ENCODE measurements around the gene LMNA. TPM values are rescaled to one million over a fixed set of nuclear protein-coding genes. Genes with fewer than 3 reads are reported as not detected.
"Not testable (repeated sequence)": the region's sequence is repeated elsewhere in the genome, so short reads cannot be mapped to it uniquely, and the experiment has no call there.

LMNA gene
- total RNA-seq, 2 experiments from 2014 or later: 6.5 to 14.3 TPM

DNA sequence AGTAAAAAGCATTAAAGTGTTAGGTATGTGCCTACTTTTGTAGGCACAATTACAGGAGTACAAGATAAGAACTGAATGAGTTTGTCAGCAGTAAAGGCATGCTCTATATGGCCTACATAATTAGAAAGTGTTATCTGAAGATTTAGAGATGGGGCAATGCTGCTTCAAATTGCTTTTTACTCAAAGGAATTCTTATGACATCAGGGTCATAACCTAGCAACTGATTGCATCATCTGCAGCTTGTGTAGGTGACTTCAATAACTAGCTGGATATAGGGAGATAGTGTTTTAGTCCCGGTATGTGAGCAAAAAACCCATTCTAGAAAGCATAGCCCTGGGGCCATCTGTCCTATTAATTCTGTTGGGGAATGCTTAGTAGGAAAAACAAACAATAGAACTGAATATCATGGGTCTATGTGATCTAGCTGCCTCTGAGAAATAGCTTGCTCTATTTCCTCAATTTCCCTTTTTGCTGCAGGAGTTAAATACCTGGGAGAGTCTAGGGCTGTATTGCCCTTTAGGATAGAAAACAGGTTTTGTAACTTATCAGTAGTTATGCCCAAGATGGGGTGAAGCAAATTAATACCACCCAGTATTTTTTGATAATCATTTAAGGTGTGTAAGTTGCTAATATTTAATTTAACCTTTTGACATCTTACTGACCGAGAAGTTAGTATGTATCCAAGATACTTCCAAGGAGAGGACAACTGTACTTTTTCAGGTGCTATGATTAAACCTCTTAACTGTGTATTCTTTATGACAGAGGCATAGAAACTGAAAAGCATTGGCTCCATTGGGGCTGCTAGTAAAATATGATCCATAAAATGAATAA, 72.1 kb downstream of the LMNA start:
- peaks cover 31% of the 10 kb centered on the region for H3K36me3 ChIP-seq (ENCODE audit: insufficient read depth, low read length)
- H3K79me2 ChIP-seq (ENCODE audit: insufficient read depth, low read depth, low read length); DNase-seq (ENCODE audit: low spot score); H3K9me2 ChIP-seq (ENCODE audit: insufficient read depth, low read length); BruUV-seq (replicated peaks); H3K4me2 ChIP-seq (ENCODE audit: low read length); H2AFZ ChIP-seq (ENCODE audit: low read length); H3K27ac ChIP-seq (ENCODE audit: low read depth, low read length, poor library complexity, severe bottlenecking); H3K4me1 ChIP-seq (ENCODE audit: insufficient read depth, low read length, poor library complexity, severe bottlenecking); H3K4me3 ChIP-seq (ENCODE audit: low read depth, low read length, poor library complexity, severe bottlenecking); CTCF ChIA-PET (ENCODE audit: unreplicated experiment); intact Hi-C loops (cut with micrococcal nuclease; ENCODE audit: unreplicated experiment); H4K20me1 ChIP-seq (ENCODE audit: insufficient read depth, low read length): not testable (repeated sequence)
- peaks cover 11% of the 10 kb centered on the region; the same call in 1 of the 2 replicates for H3K9me3 ChIP-seq (ENCODE audit: low read length)
- POLR2A ChIA-PET: interaction anchor here (0.6 kb wide), 1 partner anchor 42 kb away, joined by 3 read pairs; no protein-coding TSS in a partner anchor

Other genes starting within 250 kb of the LMNA start
- 15.9 and 17.2 TPM in 2 replicates for gene RIT1, start 203.4 kb upstream of the LMNA start, total RNA-seq (2014; rRNA removed; shearing (Covaris generic))
- 20.8 and 21.0 TPM in 2 replicates for gene RIT1, start 203.4 kb upstream of the LMNA start, total RNA-seq (2022)
- 84.6 and 88.9 TPM in 2 replicates for gene KHDC4, start 180.3 kb upstream of the LMNA start, total RNA-seq (2014; rRNA removed; shearing (Covaris generic))
- gene KHDC4, start 180.3 kb upstream of the LMNA start, total RNA-seq (2022): 121 and 127 TPM in 2 replicates
- gene RXFP4, start 173.1 kb upstream of the LMNA start, total RNA-seq (2014; rRNA removed; shearing (Covaris generic)): 3.0 TPM in 1 of 2 replicates, not detected in the other
- gene RXFP4, start 173.1 kb upstream of the LMNA start, total RNA-seq (2022): 0.34 TPM in 1 of 2 replicates, not detected in the other
- gene ARHGEF2, start 136.2 kb upstream of the LMNA start, total RNA-seq (2014; rRNA removed; shearing (Covaris generic)): 78.8 and 106 TPM in 2 replicates
- 133 and 139 TPM in 2 replicates for gene ARHGEF2, start 136.2 kb upstream of the LMNA start, total RNA-seq (2022)
- gene SSR2, start 93.8 kb upstream of the LMNA start, total RNA-seq (2014; rRNA removed; shearing (Covaris generic)): 109 and 147 TPM in 2 replicates
- gene SSR2, start 93.8 kb upstream of the LMNA start, total RNA-seq (2022): 153 and 157 TPM in 2 replicates
- 20.8 and 33.2 TPM in 2 replicates for gene UBQLN4, start 60.9 kb upstream of the LMNA start, total RNA-seq (2014; rRNA removed; shearing (Covaris generic))
- gene UBQLN4, start 60.9 kb upstream of the LMNA start, total RNA-seq (2022): 37.1 and 40.3 TPM in 2 replicates
- 71.3 and 103 TPM in 2 replicates for gene LAMTOR2, start 59.9 kb upstream of the LMNA start, total RNA-seq (2014; rRNA removed; shearing (Covaris generic))
- 52.1 and 55.2 TPM in 2 replicates for gene LAMTOR2, start 59.9 kb upstream of the LMNA start, total RNA-seq (2022)
- not detected in 2 replicates for gene RAB25, start 53.6 kb upstream of the LMNA start, total RNA-seq (2014; rRNA removed; shearing (Covaris generic))
- 0.48 TPM in 1 of 2 replicates, not detected in the other for gene RAB25, start 53.6 kb upstream of the LMNA start, total RNA-seq (2022)
- 4.5 and 5.3 TPM in 2 replicates for gene MEX3A, start 32.2 kb upstream of the LMNA start, total RNA-seq (2014; rRNA removed; shearing (Covaris generic))
- gene MEX3A, start 32.2 kb upstream of the LMNA start, total RNA-seq (2022): 5.3 and 5.5 TPM in 2 replicates
- 77.8 and 81.2 TPM in 2 replicates for gene SEMA4A, start 38.9 kb downstream of the LMNA start, total RNA-seq (2014; rRNA removed; shearing (Covaris generic))
- gene SEMA4A, start 38.9 kb downstream of the LMNA start, total RNA-seq (2022): 196 and 205 TPM in 2 replicates
- gene SLC25A44, start 79.4 kb downstream of the LMNA start, total RNA-seq (2014; rRNA removed; shearing (Covaris generic)): 8.5 and 11.0 TPM in 2 replicates
- 22.5 and 26.1 TPM in 2 replicates for gene SLC25A44, start 79.4 kb downstream of the LMNA start, total RNA-seq (2022)
- gene PMF1, start 98.3 kb downstream of the LMNA start, total RNA-seq (2014; rRNA removed; shearing (Covaris generic)): 82.5 and 88.3 TPM in 2 replicates
- gene PMF1, start 98.3 kb downstream of the LMNA start, total RNA-seq (2022): 67.5 and 75.5 TPM in 2 replicates
- 4.2 and 6.0 TPM in 2 replicates for gene BGLAP, start 127.5 kb downstream of the LMNA start, total RNA-seq (2014; rRNA removed; shearing (Covaris generic))
- 3.7 and 4.7 TPM in 2 replicates for gene BGLAP, start 127.5 kb downstream of the LMNA start, total RNA-seq (2022)
- gene PAQR6, start 133.3 kb downstream of the LMNA start, total RNA-seq (2014; rRNA removed; shearing (Covaris generic)): 4.2 and 5.0 TPM in 2 replicates
- 15.7 and 16.4 TPM in 2 replicates for gene PAQR6, start 133.3 kb downstream of the LMNA start, total RNA-seq (2022)
- 87.0 and 87.9 TPM in 2 replicates for gene SMG5, start 168.1 kb downstream of the LMNA start, total RNA-seq (2014; rRNA removed; shearing (Covaris generic))
- gene SMG5, start 168.1 kb downstream of the LMNA start, total RNA-seq (2022): 88.9 and 99.0 TPM in 2 replicates
- gene TMEM79, start 169.6 kb downstream of the LMNA start, total RNA-seq (2014; rRNA removed; shearing (Covaris generic)): 5.0 and 6.2 TPM in 2 replicates
- 6.8 and 7.4 TPM in 2 replicates for gene TMEM79, start 169.6 kb downstream of the LMNA start, total RNA-seq (2022)
- gene GLMP, start 181.0 kb downstream of the LMNA start, total RNA-seq (2014; rRNA removed; shearing (Covaris generic)): 0.60 TPM in 1 of 2 replicates, not detected in the other
- gene GLMP, start 181.0 kb downstream of the LMNA start, total RNA-seq (2022): 4.9 and 8.0 TPM in 2 replicates
- 0.63 and 1.2 TPM in 2 replicates for gene VHLL, start 184.6 kb downstream of the LMNA start, total RNA-seq (2014; rRNA removed; shearing (Covaris generic))
- 0.59 TPM in 1 of 2 replicates, not detected in the other for gene VHLL, start 184.6 kb downstream of the LMNA start, total RNA-seq (2022)
- gene CCT3, start 223.6 kb downstream of the LMNA start, total RNA-seq (2014; rRNA removed; shearing (Covaris generic)): 385 and 407 TPM in 2 replicates
- gene CCT3, start 223.6 kb downstream of the LMNA start, total RNA-seq (2022): 321 and 387 TPM in 2 replicates
- gene TSACC, start 223.8 kb downstream of the LMNA start, total RNA-seq (2014; rRNA removed; shearing (Covaris generic)): 2.3 TPM in 1 of 2 replicates, not detected in the other
- gene TSACC, start 223.8 kb downstream of the LMNA start, total RNA-seq (2022): 1.9 and 2.0 TPM in 2 replicates

Measured in OCI-LY7 (cell line).